Sigmoid colon (tissue), 4 donors: ENCODE data around the gene MBP.

Experiments
- EP300 ChIP-seq, 4 donors: sonication (generic); formaldehyde crosslinking; IDR thresholded peaks; one replicate each; pipeline ENCODE4 v1.6.1; 2017; ENCODE audit warnings: antibody characterized with exemption in 4 of 4
- POLR2AphosphoS5 ChIP-seq, 4 donors: sonication (generic); formaldehyde crosslinking; IDR thresholded peaks; one replicate each; pipeline ENCODE4 v1.6.1; 2017; ENCODE audit warnings: antibody characterized with exemption in 4 of 4
- TF ChIP-seq, protein P1 (sequence below), 4 experiments: fragments of 450-650 bp in 3 of 4; fragments of 200-600 bp in 1 of 4; IDR thresholded peaks; one replicate each; pipeline ENCODE4 v1.5.1; 2016 to 2019; ENCODE audit warnings: antibody characterized with exemption in 4 of 4, mild to moderate bottlenecking in 3 of 4, moderate library complexity in 2 of 4

- TF ChIP-seq POLR2AphosphoS5 (IDR thresholded peaks at IDR 0.05) = no peak
- TF ChIP-seq, protein P1, sequence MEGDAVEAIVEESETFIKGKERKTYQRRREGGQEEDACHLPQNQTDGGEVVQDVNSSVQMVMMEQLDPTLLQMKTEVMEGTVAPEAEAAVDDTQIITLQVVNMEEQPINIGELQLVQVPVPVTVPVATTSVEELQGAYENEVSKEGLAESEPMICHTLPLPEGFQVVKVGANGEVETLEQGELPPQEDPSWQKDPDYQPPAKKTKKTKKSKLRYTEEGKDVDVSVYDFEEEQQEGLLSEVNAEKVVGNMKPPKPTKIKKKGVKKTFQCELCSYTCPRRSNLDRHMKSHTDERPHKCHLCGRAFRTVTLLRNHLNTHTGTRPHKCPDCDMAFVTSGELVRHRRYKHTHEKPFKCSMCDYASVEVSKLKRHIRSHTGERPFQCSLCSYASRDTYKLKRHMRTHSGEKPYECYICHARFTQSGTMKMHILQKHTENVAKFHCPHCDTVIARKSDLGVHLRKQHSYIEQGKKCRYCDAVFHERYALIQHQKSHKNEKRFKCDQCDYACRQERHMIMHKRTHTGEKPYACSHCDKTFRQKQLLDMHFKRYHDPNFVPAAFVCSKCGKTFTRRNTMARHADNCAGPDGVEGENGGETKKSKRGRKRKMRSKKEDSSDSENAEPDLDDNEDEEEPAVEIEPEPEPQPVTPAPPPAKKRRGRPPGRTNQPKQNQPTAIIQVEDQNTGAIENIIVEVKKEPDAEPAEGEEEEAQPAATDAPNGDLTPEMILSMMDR (IDR thresholded peaks at IDR 0.05) = no peak
- TF ChIP-seq EP300 (IDR thresholded peaks at IDR 0.05) = no peak
These were observed 29.4 kb upstream of the MBP start for GRCh38 chr18:77161961-77162360.
